K562 (cell line): ENCODE results near the gene LACC1. TPM values are rescaled to one million over a fixed set of nuclear protein-coding genes. Genes with fewer than 3 reads are reported as not detected.

Source experiments
- ATAC-seq: fragments of 200-7000 bp; cut with Tn5 transposase; 3 replicates; pipeline ENCODE4 v1.9.1; 2020; ENCODE audit warnings: moderate library complexity
- BruUV-seq: library from RNA; stranded (reverse); fragments of 400-500 nt; replicated peaks from 2 replicates; lab custom pipeline; 2021; lab: Mats Ljungman, UMichigan
- CTCF ChIA-PET: fragments of 300-600 bp; formaldehyde crosslinking; extraction: SDS; loops from one replicate; lab custom pipeline; 2021; ENCODE audit warnings: low intra/inter-chr PET ratio; lab: Yijun Ruan, JAX
- POLR2A ChIA-PET: fragments of 300-600, 350-650 bp; sonication (Branson Sonifier 250); formaldehyde crosslinking; extraction: SDS; loops from one replicate; lab custom pipeline; 2021; ENCODE audit warnings: antibody characterized with exemption, inconsistent platforms; lab: Yijun Ruan, JAX
- DNase-seq, 4 experiments: peaks; one replicate each; pipeline versions ENCODE4 v3.0.0 to v3.0.0-alpha.2; 2011 to 2018; ENCODE audit warnings: low spot score in 3 of 4, mixed read lengths in 3 of 4; ENCODE audit errors: extremely low read depth in 1 of 4
- FAIRE-seq: peaks from 2 replicates; lab custom pipeline; 2011; peaks lifted over from hg19 to GRCh38; lab: Jason Lieb, UNC
- H2AFZ ChIP-seq: 2 replicates; pipeline ENCODE4 v1.6.0; 2011; ENCODE audit warnings: low read depth, low read length, control low read depth, inconsistent platforms
- H3K27ac ChIP-seq: fragments of 200-600 bp; 3 replicates; pipeline ENCODE4 v1.8.0; 2011; ENCODE audit warnings: low read depth, mild to moderate bottlenecking, control low read depth, inconsistent platforms, low read length, moderate library complexity, mixed read lengths; ENCODE audit errors: extremely low read depth
- H3K27me3 ChIP-seq, 2 experiments: fragments of 300-600 bp in 1 of 2; 2 replicates in 1 of 2; 3 replicates in 1 of 2; pipeline versions ENCODE4 v1.6.0 to v1.8.0; 2011; ENCODE audit warnings: inconsistent platforms in 2 of 2, low read length in 2 of 2, mild to moderate bottlenecking in 1 of 2, mixed read lengths in 1 of 2, moderate library complexity in 1 of 2; ENCODE audit not compliant: control insufficient read depth in 2 of 2, insufficient read depth in 2 of 2
- H3K36me3 ChIP-seq: fragments of 300-600 bp; 3 replicates; pipeline ENCODE4 v1.8.0; 2011; ENCODE audit warnings: mild to moderate bottlenecking, low read length, inconsistent platforms; ENCODE audit not compliant: control insufficient read depth, insufficient read depth
- H3K4me1 ChIP-seq, 2 experiments: fragments of 200-600 bp in 1 of 2; replicated peaks in 1 of 2; 2 replicates in 1 of 2; 3 replicates in 1 of 2; pipeline versions ENCODE4 v1.5.1 to v1.8.0; 2011; ENCODE audit warnings: inconsistent platforms in 2 of 2, low read length in 2 of 2, mild to moderate bottlenecking in 1 of 2, mixed read lengths in 1 of 2, moderate library complexity in 1 of 2; ENCODE audit not compliant: control insufficient read depth in 2 of 2, insufficient read depth in 2 of 2
- H3K4me2 ChIP-seq: 2 replicates; pipeline ENCODE4 v1.6.1; 2011; ENCODE audit warnings: low read length, control low read depth, inconsistent platforms, mixed read lengths; ENCODE audit not compliant: insufficient read depth
- H3K4me3 ChIP-seq: fragments of 200-600 bp; sonication (generic), shearing (Covaris generic); 2 replicates; pipeline ENCODE4 v1.5.1; 2016; ENCODE audit warnings: control low read depth, inconsistent platforms
- H3K79me2 ChIP-seq: fragments of 200-600 bp; 3 replicates; pipeline ENCODE4 v1.8.0; 2011; ENCODE audit warnings: low read length, inconsistent platforms; ENCODE audit not compliant: control insufficient read depth, insufficient read depth
- H3K9ac ChIP-seq, 2 experiments: 2 replicates each; pipeline versions ENCODE4 v1.6.0 to v1.6.1; 2011; ENCODE audit warnings: low read depth in 2 of 2, low read length in 2 of 2, control low read depth in 1 of 2, inconsistent platforms in 1 of 2, mild to moderate bottlenecking in 1 of 2, mixed read lengths in 1 of 2; ENCODE audit not compliant: insufficient read depth in 1 of 2
- H3K9me1 ChIP-seq: one replicate; pipeline ENCODE4 v1.6.0; 2011; ENCODE audit warnings: inconsistent platforms, mild to moderate bottlenecking, low read length, moderate library complexity; ENCODE audit not compliant: control insufficient read depth, insufficient read depth
- H3K9me3 ChIP-seq: replicated peaks from 2 replicates; pipeline ENCODE4 v1.5.1; 2011; ENCODE audit warnings: low read depth, low read length, inconsistent platforms; ENCODE audit not compliant: control insufficient read depth, insufficient read depth
- H4K20me1 ChIP-seq: replicated peaks from 2 replicates; pipeline ENCODE4 v1.6.1; 2011; ENCODE audit warnings: low read length, inconsistent platforms, mixed read lengths; ENCODE audit not compliant: control insufficient read depth, insufficient read depth
- ARID3B ChIP-seq: fragments of 250-450 bp; sonication (Bioruptor Pico); IDR thresholded peaks from 2 replicates; pipeline ENCODE4 v1.4.0; 2020; ENCODE audit warnings: borderline replicate concordance
- DPF2 ChIP-seq: fragments of 450-650 bp; IDR thresholded peaks from 2 replicates; pipeline ENCODE4 v1.6.1; 2016
- FOXK1 ChIP-seq: sonication (generic); formaldehyde crosslinking; IDR thresholded peaks from 2 replicates; pipeline ENCODE4 v1.8.0; 2022; ENCODE audit warnings: missing genetic modification reagents, mild to moderate bottlenecking, borderline replicate concordance
- GABPB1 ChIP-seq: sonication (generic); formaldehyde crosslinking; IDR thresholded peaks from 2 replicates; pipeline ENCODE4 v1.8.0; 2022; ENCODE audit warnings: mild to moderate bottlenecking, missing genetic modification reagents
- HMGN3 ChIP-seq: IDR thresholded peaks from 2 replicates; pipeline ENCODE4 v1.6.1; 2011; ENCODE audit warnings: borderline replicate concordance, low read depth, mild to moderate bottlenecking, mixed read lengths, low read length; ENCODE audit not compliant: insufficient read length; ENCODE audit errors: extremely low read depth
- MTA3 ChIP-seq: fragments of 450-650 bp; formaldehyde crosslinking; IDR thresholded peaks from 2 replicates; pipeline ENCODE4 v1.6.1; 2017; ENCODE audit warnings: mild to moderate bottlenecking, borderline replicate concordance
- NBN ChIP-seq: fragments of 450-650 bp; IDR thresholded peaks from 2 replicates; pipeline ENCODE4 v1.6.1; 2016; ENCODE audit warnings: low read depth, mild to moderate bottlenecking
- PRPF4 ChIP-seq: fragments of 200-400 bp; formaldehyde crosslinking; IDR thresholded peaks from one replicate; pipeline ENCODE4 v1.6.1; 2017; ENCODE audit warnings: low read length, low read depth, mild to moderate bottlenecking; ENCODE audit not compliant: insufficient read depth, poor library complexity, severe bottlenecking
- SAFB2 ChIP-seq: fragments of 200-400 bp; formaldehyde crosslinking; IDR thresholded peaks from 2 replicates; pipeline ENCODE4 v1.6.1; 2018; ENCODE audit warnings: borderline replicate concordance, low read length, low read depth, moderate library complexity; ENCODE audit not compliant: severe bottlenecking
- SREBF2 ChIP-seq: sonication (generic); formaldehyde crosslinking; IDR thresholded peaks from 2 replicates; pipeline ENCODE4 v1.4.0; 2020; ENCODE audit warnings: mild to moderate bottlenecking, missing genetic modification reagents
- SRSF3 ChIP-seq: fragments of 200-400 bp; formaldehyde crosslinking; IDR thresholded peaks from 2 replicates; pipeline ENCODE4 v1.6.1; 2016; ENCODE audit warnings: mild to moderate bottlenecking, low read length, moderate library complexity; ENCODE audit not compliant: insufficient read depth
- STAG1 ChIP-seq: sonication (generic); formaldehyde crosslinking; IDR thresholded peaks from 2 replicates; pipeline ENCODE4 v1.5.0; 2020; ENCODE audit warnings: missing genetic modification reagents, borderline replicate concordance
- TEAD4 ChIP-seq, 2 experiments: sonication (generic) in 1 of 2; formaldehyde crosslinking in 1 of 2; IDR thresholded peaks; 2 replicates each; pipeline versions ENCODE4 v1.6.1 to v1.8.0; 2012 to 2022; ENCODE audit warnings: borderline replicate concordance in 1 of 2, inconsistent platforms in 1 of 2, low read length in 1 of 2, mild to moderate bottlenecking in 1 of 2, missing genetic modification reagents in 1 of 2
- ZBTB17 ChIP-seq: fragments of 450-650 bp; formaldehyde crosslinking; IDR thresholded peaks from 2 replicates; pipeline ENCODE4 v1.4.0; 2020; ENCODE audit warnings: mild to moderate bottlenecking
- ZNF764 ChIP-seq: fragments of 250-450 bp; sonication (Bioruptor Pico); IDR thresholded peaks from 2 replicates; pipeline ENCODE4 v1.4.0; 2020; ENCODE audit warnings: low read depth, mild to moderate bottlenecking, moderate library complexity
- ZNF785 ChIP-seq: fragments of 250-450 bp; sonication (Bioruptor Pico); IDR thresholded peaks from 2 replicates; pipeline ENCODE4 v1.4.0; 2020; ENCODE audit warnings: mild to moderate bottlenecking
- WGBS: fragments of 100-300 bp; shearing (Covaris generic); methylation state at CpG from one replicate; pipeline ENCODE4 v1.1.6; 2016; ENCODE audit warnings: low coverage, mixed read lengths; ENCODE audit not compliant: insufficient coverage; ENCODE audit errors: missing lambda C conversion rate; 5-methylcytosine and 5-hydroxymethylcytosine counted together
- in situ Hi-C: fragments of 300-500 bp; cut with MboI; formaldehyde crosslinking; loops from 4 replicates; pipeline ENCODE4 v1.15.0; 2018; ENCODE audit warnings: inconsistent platforms, mixed read lengths
- intact Hi-C: fragments of 100-400 bp; cut with micrococcal nuclease; formaldehyde crosslinking; loops from 2 replicates; pipeline ENCODE4 v1.14.2; 2022
- polyA plus RNA-seq, 8 experiments: library from polyadenylated mRNA; depleted of rRNA in 4 of 8; stranded (reverse) in 5 of 8; unstranded in 3 of 8; fragments of >200 nt; fragmentation: Nextera tagmentation in 2 of 8; fragmentation: Illumina TruSeq in 1 of 8; extraction: Ambion mirVana in 2 of 8; extraction: Trizol in 1 of 8; gene quantifications; 2 replicates each; pipeline versions ENCODE4 v1.2.1 to v1.2.3, GENCODE V29; 2011 to 2014; ENCODE audit warnings: inconsistent platforms in 1 of 8, missing spikeins in 1 of 8
- total RNA-seq, 7 experiments: library from RNA; depleted of rRNA in 6 of 7; stranded (reverse); fragments of >200 nt in 6 of 7; fragmentation: Illumina TruSeq in 2 of 7; extraction: Trizol in 2 of 7; gene quantifications; 2 replicates each; pipeline versions ENCODE4 v1.2.1 to v1.2.3, GENCODE V29; 2011 to 2021; ENCODE audit warnings: low replicate concordance in 1 of 7
- TF ChIP-seq, protein P1 (sequence below): sonication (generic); formaldehyde crosslinking; IDR thresholded peaks from 2 replicates; pipeline ENCODE4 v1.8.0; 2022; ENCODE audit warnings: missing genetic modification reagents, mild to moderate bottlenecking, moderate library complexity, borderline replicate concordance

LACC1 gene
- total and polyA plus RNA-seq, 9 of the 15 experiments (the other 6 are each of a cell fraction or from before 2014, with no cell fraction given): 0.24 TPM; not detected in 8

DNA sequence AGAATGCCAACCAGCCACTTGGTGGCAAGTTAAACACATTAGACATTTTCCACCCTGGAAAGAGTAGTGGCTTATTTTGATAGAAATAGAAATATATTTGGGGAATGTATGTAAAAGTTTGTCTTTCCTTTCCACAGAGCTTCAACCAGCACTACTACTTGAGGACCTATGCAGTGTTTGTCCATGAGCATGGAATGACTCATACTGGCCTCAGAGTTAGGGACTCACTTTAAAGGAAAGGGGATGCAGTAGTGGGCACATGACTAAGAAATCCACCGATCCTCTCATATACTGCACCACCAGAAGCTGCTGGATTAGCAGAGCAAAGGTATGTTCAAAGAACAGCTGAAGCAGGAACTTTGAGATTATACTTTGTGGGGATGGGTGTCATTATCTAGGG lies 62.6 kb downstream of the LACC1 start:
- no peak overlapping the region for H3K4me3 ChIP-seq
- ATAC-seq (no peak), FAIRE-seq (no peak), DNase-seq (no peak)
- no peaks in the 10 kb centered on the region for H3K79me2 ChIP-seq
- intact Hi-C loops (no loop called here), in situ Hi-C loops (no loop called here)
- no peak overlapping the region for H3K4me2 ChIP-seq
- POLR2A ChIA-PET: no interaction called here
- no peaks in the 10 kb centered on the region for H3K4me1 ChIP-seq
- BruUV-seq: no TSS peak
- no peak overlapping the region for H2AFZ ChIP-seq
- WGBS: 0% methylated on average over 1 of the region's 1 CpG
- H3K9me3 ChIP-seq: no peaks in the 10 kb centered on the region
- no peaks in the 10 kb centered on the region for H3K36me3 ChIP-seq
- TF ChIP-seq STAG1 (no peak), HMGN3 (no peak), SRSF3 (no peak), ARID3B (no peak), GABPB1 (CRISPR knock-in tag) (no peak), TEAD4 (IDR thresholded peaks at IDR 0.05; ENCODE audit: low read length) (no peak), TEAD4 (CRISPR knock-in tag; IDR thresholded peaks at IDR 0.05; ENCODE audit: borderline replicate concordance) (no peak), ZNF764 (CRISPR knock-in tag) (no peak), FOXK1 (CRISPR knock-in tag) (no peak), DPF2 (no peak), SAFB2 (no peak), SREBF2 (CRISPR knock-in tag) (no peak), NBN (no peak), ZBTB17 (CRISPR knock-in tag) (no peak), PRPF4 (no peak), ZNF785 (CRISPR knock-in tag) (no peak), MTA3 (no peak)
- TF ChIP-seq, protein P1, sequence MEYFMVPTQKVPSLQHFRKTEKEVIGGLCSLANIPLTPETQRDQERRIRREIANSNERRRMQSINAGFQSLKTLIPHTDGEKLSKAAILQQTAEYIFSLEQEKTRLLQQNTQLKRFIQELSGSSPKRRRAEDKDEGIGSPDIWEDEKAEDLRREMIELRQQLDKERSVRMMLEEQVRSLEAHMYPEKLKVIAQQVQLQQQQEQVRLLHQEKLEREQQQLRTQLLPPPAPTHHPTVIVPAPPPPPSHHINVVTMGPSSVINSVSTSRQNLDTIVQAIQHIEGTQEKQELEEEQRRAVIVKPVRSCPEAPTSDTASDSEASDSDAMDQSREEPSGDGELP: no peak
- no peak overlapping the region for H3K27ac ChIP-seq
- H3K27me3 ChIP-seq: no peaks in the 10 kb centered on the region
- CTCF ChIA-PET: no interaction called here
- H3K9me1 ChIP-seq: no peaks in the 10 kb centered on the region
- no peaks in the 10 kb centered on the region; the same call in 1 of the 2 replicates for H4K20me1 ChIP-seq
- H3K9ac ChIP-seq: no peak overlapping the region
